AG09309 (cell line): ENCODE results near the gene OLIG1.

Experiments used
- DNase-seq: peaks from one replicate; pipeline ENCODE4 v3.0.0-alpha.2; 2010; ENCODE audit warnings: low read depth
- H3K4me3 ChIP-seq: 2 replicates; pipeline ENCODE4 v1.5.1; 2011; ENCODE audit warnings: mild to moderate bottlenecking, low read depth, low read length, moderate library complexity; ENCODE audit not compliant: control insufficient read depth
- CTCF ChIP-seq: IDR thresholded peaks from 2 replicates; pipeline ENCODE4 v1.5.1; 2011; ENCODE audit warnings: mild to moderate bottlenecking, low read depth, low read length, inconsistent platforms; ENCODE audit not compliant: insufficient read depth, control insufficient read depth; ENCODE audit errors: missing control alignments

The OLIG1 gene

GRCh38 chr21:33036430-33037162 is 33.3 kb upstream of the OLIG1 start:
- peak; percentile 13 for DNase-seq
- no peak for TF ChIP-seq CTCF
- no peak overlapping the region for H3K4me3 ChIP-seq

- DNase-seq: no peak
- no peak for TF ChIP-seq CTCF
Measured at GRCh38 chr21:33037501-33037900, 32.4 kb upstream of the OLIG1 start.

GRCh38 chr21:33039536-33039935 is 30.4 kb upstream of the OLIG1 start:
- no peak for DNase-seq
- H3K4me3 ChIP-seq: no peak overlapping the region
- TF ChIP-seq CTCF: no peak

More at GRCh38 chr21:33037501-33037900, 32.4 kb upstream of the OLIG1 start:
- no peak overlapping the region for H3K4me3 ChIP-seq

GRCh38 chr21:33040215-33040614 is 29.7 kb upstream of the OLIG1 start:
- no peak overlapping the region for H3K4me3 ChIP-seq
- no peak for DNase-seq
- TF ChIP-seq CTCF: no peak

GRCh38 chr21:33041981-33042380 is 28.0 kb upstream of the OLIG1 start:
- H3K4me3 ChIP-seq: no peak overlapping the region
- TF ChIP-seq CTCF: no peak
- no peak for DNase-seq

GRCh38 chr21:33042812-33043211 is 27.1 kb upstream of the OLIG1 start:
- no peak overlapping the region for H3K4me3 ChIP-seq
- no peak for TF ChIP-seq CTCF
- DNase-seq: peak; percentile 1
